ENCODE results near the gene LPAR2. TPM values are rescaled to one million over a fixed set of nuclear protein-coding genes. Genes with fewer than 3 reads are reported as not detected.
"Not testable (repeated sequence)": the region's sequence is repeated elsewhere in the genome, so short reads cannot be mapped to it uniquely, and the experiment has no call there.

The LPAR2 gene
- total RNA-seq, 1 donor from 2014 or later = 170 TPM

DNA sequence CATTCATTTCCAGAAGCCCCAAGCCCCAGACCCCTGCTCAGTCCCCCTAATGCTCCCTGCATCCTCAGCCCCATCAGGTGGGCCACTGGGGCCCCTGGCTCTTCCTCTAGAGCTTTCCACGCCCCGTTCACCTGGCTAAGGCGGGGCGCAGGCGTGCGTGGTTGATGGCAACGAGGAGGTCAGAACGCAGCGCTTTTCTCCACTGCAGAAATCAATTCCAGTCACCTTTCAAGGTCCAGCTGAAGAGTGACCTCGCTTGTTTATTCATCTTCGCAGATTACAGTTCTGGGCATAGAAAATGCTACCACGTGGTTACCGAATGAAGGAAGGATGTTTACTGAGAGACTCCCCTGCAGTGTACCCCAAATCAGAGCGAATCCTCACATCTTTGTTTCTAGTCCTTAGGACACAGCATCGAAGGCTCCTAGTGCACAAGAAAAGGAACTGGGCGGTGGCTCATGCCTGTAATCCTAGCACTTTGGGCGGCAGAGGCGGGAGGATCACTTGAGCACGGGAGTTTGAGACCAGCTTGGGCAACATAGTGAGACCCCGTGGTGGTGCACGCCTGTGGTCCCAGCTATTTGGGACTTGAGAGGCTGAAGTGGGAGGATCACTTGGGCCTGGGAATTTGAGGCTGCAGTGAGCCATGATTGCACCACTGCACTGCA is 8.7 kb downstream of the LPAR2 start:
- Mint-ChIP-seq H3K4me1 (ENCODE audit: low read depth) (peaks cover 11% of the 10 kb centered on the region), H3K36me3 (ENCODE audit: insufficient read depth) (peaks cover 13% of the 10 kb centered on the region), H3K27me3 (peaks cover 10% of the 10 kb centered on the region), H3K9me3 (ENCODE audit: low read depth) (no peaks in the 10 kb centered on the region), H3K4me3 (ENCODE audit: low read depth) (peak overlapping the region; percentile 71), H3K27ac (peak overlapping the region; percentile 70)
- no peak for DNase-seq (ENCODE audit: low spot score, unreplicated experiment)
- TF ChIP-seq, protein P1, sequence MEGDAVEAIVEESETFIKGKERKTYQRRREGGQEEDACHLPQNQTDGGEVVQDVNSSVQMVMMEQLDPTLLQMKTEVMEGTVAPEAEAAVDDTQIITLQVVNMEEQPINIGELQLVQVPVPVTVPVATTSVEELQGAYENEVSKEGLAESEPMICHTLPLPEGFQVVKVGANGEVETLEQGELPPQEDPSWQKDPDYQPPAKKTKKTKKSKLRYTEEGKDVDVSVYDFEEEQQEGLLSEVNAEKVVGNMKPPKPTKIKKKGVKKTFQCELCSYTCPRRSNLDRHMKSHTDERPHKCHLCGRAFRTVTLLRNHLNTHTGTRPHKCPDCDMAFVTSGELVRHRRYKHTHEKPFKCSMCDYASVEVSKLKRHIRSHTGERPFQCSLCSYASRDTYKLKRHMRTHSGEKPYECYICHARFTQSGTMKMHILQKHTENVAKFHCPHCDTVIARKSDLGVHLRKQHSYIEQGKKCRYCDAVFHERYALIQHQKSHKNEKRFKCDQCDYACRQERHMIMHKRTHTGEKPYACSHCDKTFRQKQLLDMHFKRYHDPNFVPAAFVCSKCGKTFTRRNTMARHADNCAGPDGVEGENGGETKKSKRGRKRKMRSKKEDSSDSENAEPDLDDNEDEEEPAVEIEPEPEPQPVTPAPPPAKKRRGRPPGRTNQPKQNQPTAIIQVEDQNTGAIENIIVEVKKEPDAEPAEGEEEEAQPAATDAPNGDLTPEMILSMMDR (IDR thresholded peaks at IDR 0.05; ENCODE audit: unreplicated experiment) = no peak

DNA sequence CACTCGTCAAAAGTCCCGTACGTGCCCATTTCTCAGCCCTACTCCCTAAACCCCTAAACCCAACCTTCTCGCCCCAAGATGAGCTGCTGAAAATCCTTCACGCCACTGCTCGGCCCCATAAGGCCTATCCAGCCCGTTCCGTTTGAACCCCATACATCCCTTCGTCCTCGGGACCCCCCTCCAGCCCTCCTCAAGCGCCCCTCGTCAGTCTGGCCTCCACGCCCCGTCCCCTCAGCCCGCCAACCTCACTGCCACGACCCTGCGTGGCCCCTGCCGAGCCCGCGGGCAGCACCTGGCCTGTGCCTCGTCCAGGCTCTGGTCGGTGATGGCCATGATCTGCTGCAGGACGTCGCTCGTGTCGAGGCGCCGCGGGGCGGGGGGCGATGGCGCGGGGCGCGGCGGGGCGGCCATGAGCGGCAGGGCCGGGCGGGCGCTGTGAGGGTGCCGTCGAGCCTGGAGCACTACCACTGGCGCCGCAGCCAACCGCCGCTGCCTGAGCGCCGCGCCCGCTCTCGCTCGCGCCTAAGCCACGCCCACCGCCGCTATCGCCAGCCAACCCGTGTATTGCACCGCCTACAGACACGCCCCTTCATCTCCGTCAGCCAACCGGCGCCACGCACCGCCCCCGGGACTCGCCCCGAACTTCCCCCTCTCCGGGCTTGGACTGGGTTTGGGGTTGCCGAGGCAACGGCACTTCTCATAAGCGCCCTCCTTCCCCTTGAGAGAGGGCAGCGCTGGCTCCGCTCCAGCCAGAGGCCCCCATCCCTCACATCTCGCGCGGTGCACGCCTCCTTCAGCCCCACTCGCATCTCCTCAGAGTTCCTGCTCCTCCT is 9.6 kb downstream of the LPAR2 start, which contains the start of gene PBX4:
Gene PBX4, minus strand, starts transcription at position 469 of the 833 bp plus-strand sequence. Its CDS starts 58 bp downstream, at position 411.
- H3K27me3 Mint-ChIP-seq = peaks cover 10% of the 10 kb centered on the region
- H3K36me3 Mint-ChIP-seq (ENCODE audit: insufficient read depth) = peaks cover 6% of the 10 kb centered on the region
- no peaks in the 10 kb centered on the region for H3K9me3 Mint-ChIP-seq (ENCODE audit: low read depth)
- H3K4me1 Mint-ChIP-seq (ENCODE audit: low read depth) = peaks cover 12% of the 10 kb centered on the region
- DNase-seq (ENCODE audit: low spot score, unreplicated experiment) = peak; percentile 90
- H3K4me3 Mint-ChIP-seq (ENCODE audit: low read depth) = peak within 1 kb of the TSS; percentile 71
- peak within 1 kb of the TSS; percentile 70 for H3K27ac Mint-ChIP-seq
- TF ChIP-seq, protein P1 (IDR thresholded peaks at IDR 0.05; ENCODE audit: unreplicated experiment) = no peak

DNA sequence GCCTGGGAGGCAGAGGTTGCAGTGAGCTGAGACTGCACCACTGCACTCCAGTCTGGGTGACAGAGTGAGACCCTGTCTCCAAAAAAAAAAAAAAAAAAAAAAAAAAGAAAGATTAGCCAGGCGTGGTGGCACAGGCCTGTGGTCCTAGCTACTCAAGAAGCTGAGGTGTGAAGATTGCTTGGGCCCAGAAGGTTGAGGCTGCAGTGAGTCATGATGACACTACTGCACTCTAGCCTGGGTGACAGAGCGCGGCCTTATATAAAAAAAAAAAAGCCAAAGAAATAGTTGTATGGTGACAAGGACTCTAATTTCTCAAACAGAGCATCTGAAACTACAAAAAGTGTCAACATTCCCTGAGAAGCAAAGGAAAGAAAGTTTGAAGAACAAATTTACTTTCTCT is 12.9 kb downstream of the LPAR2 start:
- peaks cover 10% of the 10 kb centered on the region for H3K27me3 Mint-ChIP-seq
- no peaks in the 10 kb centered on the region for H3K9me3 Mint-ChIP-seq (ENCODE audit: low read depth)
- no peaks in the 10 kb centered on the region for H3K36me3 Mint-ChIP-seq (ENCODE audit: insufficient read depth)
- no peak overlapping the region for H3K27ac Mint-ChIP-seq
- DNase-seq (ENCODE audit: low spot score, unreplicated experiment) = no peak
- peaks cover 12% of the 10 kb centered on the region for H3K4me1 Mint-ChIP-seq (ENCODE audit: low read depth)
- TF ChIP-seq, protein P1 (IDR thresholded peaks at IDR 0.05; ENCODE audit: unreplicated experiment) = no peak
- no peak overlapping the region for H3K4me3 Mint-ChIP-seq (ENCODE audit: low read depth)

DNA sequence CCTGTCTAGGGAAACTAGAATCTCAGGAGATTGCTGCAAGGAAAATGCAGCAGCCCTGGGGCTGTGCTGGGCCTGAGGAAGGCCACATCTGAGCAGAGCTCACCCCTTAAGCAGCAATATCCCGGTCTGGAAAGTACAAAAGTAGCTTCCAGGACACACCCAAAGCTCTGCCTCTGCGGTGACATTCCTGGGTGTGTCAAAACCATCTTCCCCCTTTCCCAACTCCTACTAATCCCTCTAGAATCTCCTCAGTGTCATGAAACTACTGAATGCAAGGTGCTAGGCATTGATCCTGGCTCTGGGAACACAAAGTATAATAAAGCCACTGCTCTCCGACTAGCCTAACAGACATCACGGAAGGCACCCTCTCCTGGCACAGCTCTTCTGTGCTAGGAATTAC is 14.5 kb downstream of the LPAR2 start:
- no peaks in the 10 kb centered on the region for H3K9me3 Mint-ChIP-seq (ENCODE audit: low read depth)
- peaks cover 10% of the 10 kb centered on the region for H3K27me3 Mint-ChIP-seq
- TF ChIP-seq, protein P1 (IDR thresholded peaks at IDR 0.05; ENCODE audit: unreplicated experiment) = no peak
- H3K4me3 Mint-ChIP-seq (ENCODE audit: low read depth) = no peak overlapping the region
- no peak overlapping the region for H3K27ac Mint-ChIP-seq
- peaks cover 1% of the 10 kb centered on the region for H3K4me1 Mint-ChIP-seq (ENCODE audit: low read depth)
- no peaks in the 10 kb centered on the region for H3K36me3 Mint-ChIP-seq (ENCODE audit: insufficient read depth)
- DNase-seq (ENCODE audit: low spot score, unreplicated experiment) = no peak

DNA sequence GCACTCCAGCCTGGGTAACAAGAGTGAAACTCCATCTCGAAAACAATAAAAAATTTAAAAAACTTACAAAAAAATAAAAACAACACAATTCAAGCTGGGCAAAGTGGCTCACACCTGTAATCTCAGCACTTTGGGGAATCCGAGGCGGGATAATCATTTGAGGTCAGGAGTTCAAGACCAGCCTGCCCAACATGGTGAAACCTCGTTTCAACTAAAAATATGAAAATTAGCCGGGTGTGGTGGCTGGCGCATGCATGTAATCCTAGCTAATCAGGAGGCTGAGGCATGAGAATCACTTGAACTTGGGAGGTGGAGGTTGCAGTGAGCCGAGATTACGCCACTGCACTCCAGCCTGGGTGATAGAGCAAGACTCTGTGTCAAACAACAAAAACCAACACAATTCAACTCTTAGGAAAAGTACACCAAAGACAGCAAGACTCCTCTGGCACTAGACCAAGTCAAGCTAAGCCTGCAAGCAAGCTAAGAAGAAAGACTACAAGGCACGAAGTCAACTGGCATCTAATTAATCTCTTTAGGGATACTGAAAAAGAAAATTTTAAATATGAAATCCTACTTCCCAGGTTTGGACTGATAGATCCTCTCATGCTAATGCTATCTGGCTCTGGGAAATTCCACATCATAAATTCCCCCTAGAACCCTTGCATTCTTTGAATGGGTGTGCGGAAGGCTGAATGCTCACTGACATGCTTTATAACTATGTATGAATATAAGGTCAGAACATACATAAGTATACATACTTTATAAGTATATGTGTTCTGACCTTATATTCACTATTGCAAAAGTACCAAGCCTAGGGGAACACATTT is 17.4 kb downstream of the LPAR2 start:
- H3K36me3 Mint-ChIP-seq (ENCODE audit: insufficient read depth) = no peaks in the 10 kb centered on the region
- H3K4me1 Mint-ChIP-seq (ENCODE audit: low read depth) = peaks cover 1% of the 10 kb centered on the region
- H3K9me3 Mint-ChIP-seq (ENCODE audit: low read depth) = no peaks in the 10 kb centered on the region
- H3K27me3 Mint-ChIP-seq = no peaks in the 10 kb centered on the region
- no peak overlapping the region for H3K27ac Mint-ChIP-seq
- DNase-seq (ENCODE audit: low spot score, unreplicated experiment) = no peak
- TF ChIP-seq, protein P1 (IDR thresholded peaks at IDR 0.05; ENCODE audit: unreplicated experiment) = no peak
- H3K4me3 Mint-ChIP-seq (ENCODE audit: low read depth) = no peak overlapping the region

DNA sequence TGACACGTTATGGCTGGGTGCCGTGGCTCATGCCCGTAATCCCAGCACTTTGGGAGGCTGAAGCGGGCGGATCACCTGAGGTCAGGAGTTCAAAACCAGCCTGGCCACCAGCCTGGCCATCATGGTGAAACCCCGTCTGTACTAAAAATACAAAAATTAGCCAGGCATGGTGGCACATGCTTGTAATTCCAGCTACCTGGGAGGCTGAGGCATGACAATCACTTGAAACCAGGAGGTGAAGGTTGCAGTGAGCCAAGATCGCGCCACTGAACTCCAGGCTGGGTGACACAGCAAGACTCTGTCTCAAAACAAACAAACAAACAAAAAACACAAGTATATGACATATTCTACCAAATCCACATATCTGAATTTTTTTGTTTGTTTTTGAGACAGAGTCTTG is 21.3 kb downstream of the LPAR2 start:
- not testable (repeated sequence) for H3K9me3 Mint-ChIP-seq (ENCODE audit: low read depth); H3K4me3 Mint-ChIP-seq (ENCODE audit: low read depth); H3K4me1 Mint-ChIP-seq (ENCODE audit: low read depth); H3K36me3 Mint-ChIP-seq (ENCODE audit: insufficient read depth); H3K27me3 Mint-ChIP-seq; H3K27ac Mint-ChIP-seq; DNase-seq (ENCODE audit: low spot score, unreplicated experiment)
